NCI-H69 (cell line): Measurements from ENCODE around the gene IL13RA2.

Experiments used
- DNase-seq: peaks from one replicate; lab custom pipeline; 2025; lab: John Stamatoyannopoulos, UW

The IL13RA2 gene, protein sequence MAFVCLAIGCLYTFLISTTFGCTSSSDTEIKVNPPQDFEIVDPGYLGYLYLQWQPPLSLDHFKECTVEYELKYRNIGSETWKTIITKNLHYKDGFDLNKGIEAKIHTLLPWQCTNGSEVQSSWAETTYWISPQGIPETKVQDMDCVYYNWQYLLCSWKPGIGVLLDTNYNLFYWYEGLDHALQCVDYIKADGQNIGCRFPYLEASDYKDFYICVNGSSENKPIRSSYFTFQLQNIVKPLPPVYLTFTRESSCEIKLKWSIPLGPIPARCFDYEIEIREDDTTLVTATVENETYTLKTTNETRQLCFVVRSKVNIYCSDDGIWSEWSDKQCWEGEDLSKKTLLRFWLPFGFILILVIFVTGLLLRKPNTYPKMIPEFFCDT

GRCh38 chrX:115017455-115017854, at the start of gene IL13RA2:
Gene IL13RA2, minus strand, starts transcription at chrX:115017616. Its CDS starts 347 bp downstream, at chrX:115017269.
- no peak for DNase-seq

DNA sequence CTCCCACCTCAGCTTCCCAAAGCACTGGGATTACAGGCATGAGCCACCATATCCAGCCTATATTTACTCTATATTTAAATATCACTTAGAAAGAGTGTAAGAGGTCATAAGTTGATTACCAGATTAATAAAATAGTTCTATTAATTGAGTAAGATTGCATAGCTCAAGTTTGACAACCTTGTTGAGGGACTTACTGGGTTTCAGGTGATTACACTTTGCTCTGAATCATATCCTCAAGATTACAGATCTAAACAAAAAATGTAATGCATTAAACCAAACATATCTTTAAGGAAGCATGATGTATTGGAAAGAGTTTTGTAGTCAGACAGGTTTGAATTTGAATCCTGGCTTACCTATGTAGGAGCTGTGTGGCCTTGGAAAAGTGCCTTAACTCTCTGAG, 47.9 kb upstream of the IL13RA2 start:
- DNase-seq: no peak

DNA sequence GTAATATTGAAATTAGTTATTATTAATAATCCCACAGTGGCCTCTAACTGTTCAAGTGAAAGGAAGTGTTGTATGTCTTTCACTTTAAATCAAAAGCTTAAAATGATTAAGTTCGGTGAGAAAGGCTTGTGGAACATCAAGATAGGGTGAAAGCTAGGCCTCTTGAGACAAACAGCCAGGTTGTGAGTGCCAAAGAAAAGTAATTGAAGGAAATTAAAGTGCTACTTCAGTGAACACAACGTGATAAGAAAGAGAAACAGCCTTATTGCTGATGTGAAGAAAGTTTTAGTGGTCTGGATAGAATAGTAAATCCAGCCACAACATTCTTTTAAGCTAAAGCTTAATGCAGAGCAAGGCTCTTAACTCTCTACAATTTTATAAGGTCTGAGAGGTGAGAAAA, 42.6 kb upstream of the IL13RA2 start:
- DNase-seq: no peak

- no peak for DNase-seq
Measured at GRCh38 chrX:115058276-115058675, 40.9 kb upstream of the IL13RA2 start.

DNA sequence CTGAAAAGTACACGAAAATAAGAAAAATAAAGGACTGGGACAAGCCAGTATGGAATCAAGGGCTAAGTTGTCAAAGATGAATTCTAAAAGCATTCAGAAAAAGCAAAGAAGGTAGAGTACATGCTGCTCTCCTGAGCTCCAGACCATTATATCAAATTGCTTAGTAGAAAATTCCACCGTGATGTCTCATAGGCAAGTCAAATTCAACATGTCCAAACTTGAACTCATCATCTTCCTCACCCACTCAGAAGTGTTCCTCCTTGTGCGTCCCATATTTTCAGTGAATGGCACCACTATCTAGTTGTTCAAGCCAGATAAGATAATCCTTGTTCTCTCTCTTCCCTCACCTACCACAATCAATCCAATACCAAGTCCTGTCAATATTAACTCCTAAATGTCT, 37.5 kb upstream of the IL13RA2 start:
- DNase-seq: no peak

GRCh38 chrX:115053223-115053622, 35.8 kb upstream of the IL13RA2 start:
- DNase-seq: no peak

DNA sequence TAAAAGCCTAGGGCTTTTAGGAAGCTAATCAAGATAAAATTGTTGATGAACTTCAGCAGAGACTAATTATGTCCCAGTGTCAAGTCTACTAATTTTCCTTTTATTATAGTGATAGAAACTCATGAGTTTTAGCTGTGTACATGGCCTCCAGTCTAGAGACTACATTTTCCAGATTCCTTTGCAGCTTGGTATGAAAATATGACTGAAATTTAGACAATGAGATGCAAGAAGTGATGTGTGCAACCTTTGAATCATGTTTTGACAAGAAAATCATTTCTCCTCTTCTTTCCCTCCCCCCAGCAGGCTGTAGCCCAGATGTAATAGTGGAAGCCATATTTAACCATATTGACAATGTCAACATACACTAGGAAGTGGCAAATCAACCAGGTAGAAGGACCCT, 30.3 kb upstream of the IL13RA2 start:
- DNase-seq: no peak

DNA sequence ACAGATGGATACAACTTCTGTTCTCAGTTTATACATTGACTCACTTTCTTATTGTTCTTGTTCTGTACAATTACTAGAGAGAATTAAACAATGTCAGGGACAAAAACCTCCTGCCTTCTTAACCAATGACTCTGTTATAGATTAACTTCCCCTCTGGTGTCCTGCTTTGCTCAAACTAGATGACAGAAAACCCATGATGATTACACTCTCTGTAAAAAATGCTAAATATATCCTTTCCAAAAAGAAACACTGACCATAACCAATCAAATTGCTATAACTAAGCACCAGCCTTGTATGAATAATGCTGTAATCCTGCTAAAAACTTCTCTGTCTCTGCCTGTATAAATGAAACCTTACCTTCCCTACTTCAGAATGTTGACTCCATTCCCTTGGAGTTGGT, 29.8 kb upstream of the IL13RA2 start:
- no peak for DNase-seq

GRCh38 chrX:115040417-115040816, 23.0 kb upstream of the IL13RA2 start:
- no peak for DNase-seq

- DNase-seq: no peak
Measured at GRCh38 chrX:115038406-115038805, 21.0 kb upstream of the IL13RA2 start.

- DNase-seq: no peak
Measured at GRCh38 chrX:115036029-115036428, 18.6 kb upstream of the IL13RA2 start.

DNA sequence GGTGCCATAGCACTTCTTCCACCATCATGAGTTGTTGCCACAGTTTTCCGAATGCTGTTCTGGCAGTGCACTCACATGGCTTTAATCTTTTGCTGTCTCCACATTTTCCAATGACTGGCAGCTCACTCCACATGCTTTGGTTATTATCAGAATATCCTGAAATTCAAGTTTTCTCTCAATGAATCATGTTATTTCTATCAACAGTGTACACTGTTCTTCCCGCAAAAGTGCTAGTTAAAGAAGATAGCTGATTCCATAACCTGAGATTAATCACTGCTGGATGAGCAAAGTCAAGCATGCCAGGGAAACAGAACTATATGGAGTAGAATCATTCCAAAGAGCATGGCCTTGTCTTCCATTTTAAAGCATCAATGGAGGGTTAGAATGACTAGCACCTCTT, 14.6 kb upstream of the IL13RA2 start:
- DNase-seq: no peak

DNA sequence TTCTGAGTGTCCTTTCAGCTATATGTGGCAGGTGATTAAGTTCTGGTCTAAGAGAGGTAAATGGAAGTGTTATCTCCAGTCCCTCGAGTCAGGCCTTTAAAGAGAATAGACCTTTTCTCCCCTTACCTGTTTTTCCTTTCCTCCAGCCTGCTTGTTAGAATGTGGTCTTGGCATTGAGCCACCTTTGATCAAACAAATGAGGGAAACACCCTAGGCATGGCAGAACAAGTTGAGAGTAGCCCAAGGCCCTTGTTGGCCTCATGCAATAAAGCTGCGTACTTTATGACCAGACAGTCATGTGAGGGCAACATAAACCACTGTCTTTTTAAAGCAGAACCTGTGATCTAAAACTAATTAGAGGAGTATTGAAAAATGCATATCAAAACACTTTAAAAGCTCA, 13.2 kb upstream of the IL13RA2 start:
- peak; percentile 36 for DNase-seq

- no peak for DNase-seq
Measured at GRCh38 chrX:115029869-115030570, 12.6 kb upstream of the IL13RA2 start.

GRCh38 chrX:115029440-115029839, 12.0 kb upstream of the IL13RA2 start:
- no peak for DNase-seq

DNA sequence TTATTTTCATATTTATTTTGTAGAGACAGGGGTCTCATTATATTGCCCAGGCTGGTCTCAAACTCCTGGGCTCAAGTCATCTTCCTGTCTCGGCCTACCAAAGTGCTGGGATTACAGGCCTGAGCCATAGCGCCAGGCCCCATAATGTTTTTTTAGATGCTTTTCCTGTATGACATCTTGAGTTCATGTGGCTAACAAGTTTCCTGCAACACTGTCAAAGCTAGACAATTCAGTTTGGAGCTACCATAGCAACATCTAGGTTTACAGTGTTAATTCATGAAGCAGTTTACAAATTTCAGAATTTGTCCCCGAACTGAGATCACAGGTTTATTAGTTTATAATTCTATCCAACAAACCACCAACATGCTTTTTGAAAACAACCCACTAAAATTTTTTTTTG, 6.4 kb upstream of the IL13RA2 start:
- no peak for DNase-seq

DNA sequence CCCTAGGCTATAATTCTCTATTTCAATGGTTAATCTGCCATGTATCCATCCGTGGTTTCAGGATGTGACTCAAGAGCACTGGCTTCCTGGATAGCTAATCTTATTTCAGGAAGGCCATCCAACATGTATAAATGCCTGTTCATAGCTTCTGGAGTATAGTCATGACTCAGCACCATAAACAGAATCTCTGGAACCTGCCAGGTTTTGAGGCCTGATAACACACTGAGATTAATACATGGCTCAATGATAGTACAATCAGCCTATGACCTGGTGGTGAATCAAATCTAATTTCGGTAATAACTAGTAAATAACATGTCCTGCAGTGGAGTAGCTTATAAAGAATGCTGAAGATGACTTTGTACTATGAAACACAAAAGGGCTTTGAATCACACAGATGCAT, 5.7 kb upstream of the IL13RA2 start:
- DNase-seq: no peak

DNA sequence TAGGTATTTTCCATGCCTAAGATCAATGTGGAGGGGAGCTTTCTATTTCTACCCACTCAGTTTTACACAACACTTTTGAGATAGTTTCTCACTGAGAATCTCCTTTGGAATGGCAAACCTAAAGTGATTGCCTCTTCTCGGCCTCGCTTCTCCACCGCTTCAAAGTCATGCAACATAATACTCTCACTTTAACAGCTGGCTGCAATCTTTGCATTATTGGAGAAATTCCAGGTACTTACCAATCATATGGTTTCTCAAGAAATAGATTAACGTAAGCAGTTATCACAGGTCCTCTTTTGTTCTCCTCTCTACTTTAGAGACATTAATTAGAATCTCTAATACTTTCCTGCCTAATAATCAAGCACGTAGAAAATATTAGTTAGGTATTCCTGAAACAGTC, 3.7 kb upstream of the IL13RA2 start:
- no peak for DNase-seq

GRCh38 chrX:115018944-115019343, 1.5 kb upstream of the IL13RA2 start:
- DNase-seq: no peak

- DNase-seq: no peak
Measured at GRCh38 chrX:115018040-115018647, 728 bp upstream of the IL13RA2 start.

- no peak for DNase-seq
Measured at GRCh38 chrX:115013705-115014104, 3.7 kb downstream of the IL13RA2 start.

DNA sequence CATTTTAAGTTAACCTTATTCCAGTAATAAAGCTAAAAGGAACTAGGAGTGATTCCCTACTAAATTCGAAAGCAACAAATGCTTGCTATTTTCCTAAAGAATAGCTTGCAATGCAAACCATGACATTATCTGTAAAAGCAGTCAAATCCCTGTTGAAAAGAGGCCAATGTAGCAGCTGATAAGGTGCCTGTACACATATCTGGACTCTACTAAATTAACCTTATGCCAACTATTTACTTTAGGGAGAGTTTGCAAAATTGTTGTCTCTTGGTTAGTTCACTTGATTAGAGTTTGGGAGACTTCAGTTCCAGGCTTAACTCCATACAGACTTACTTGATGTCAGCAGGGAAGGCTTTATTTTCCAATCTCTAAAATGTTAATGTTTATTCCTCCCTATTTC, 6.0 kb downstream of the IL13RA2 start:
- DNase-seq: no peak

GRCh38 chrX:114999906-115000305, 17.5 kb downstream of the IL13RA2 start:
- DNase-seq: no peak
